Activated CD4-positive, alpha-beta T cell treated with anti-CD3 and anti-CD28 coated beads for 1 hour (primary cell): Measurements from ENCODE around the gene EIF4B.

Source experiments
- DNase-seq: peaks from one replicate; pipeline ENCODE4 v3.0.0-alpha.2; 2020

EIF4B gene

DNA sequence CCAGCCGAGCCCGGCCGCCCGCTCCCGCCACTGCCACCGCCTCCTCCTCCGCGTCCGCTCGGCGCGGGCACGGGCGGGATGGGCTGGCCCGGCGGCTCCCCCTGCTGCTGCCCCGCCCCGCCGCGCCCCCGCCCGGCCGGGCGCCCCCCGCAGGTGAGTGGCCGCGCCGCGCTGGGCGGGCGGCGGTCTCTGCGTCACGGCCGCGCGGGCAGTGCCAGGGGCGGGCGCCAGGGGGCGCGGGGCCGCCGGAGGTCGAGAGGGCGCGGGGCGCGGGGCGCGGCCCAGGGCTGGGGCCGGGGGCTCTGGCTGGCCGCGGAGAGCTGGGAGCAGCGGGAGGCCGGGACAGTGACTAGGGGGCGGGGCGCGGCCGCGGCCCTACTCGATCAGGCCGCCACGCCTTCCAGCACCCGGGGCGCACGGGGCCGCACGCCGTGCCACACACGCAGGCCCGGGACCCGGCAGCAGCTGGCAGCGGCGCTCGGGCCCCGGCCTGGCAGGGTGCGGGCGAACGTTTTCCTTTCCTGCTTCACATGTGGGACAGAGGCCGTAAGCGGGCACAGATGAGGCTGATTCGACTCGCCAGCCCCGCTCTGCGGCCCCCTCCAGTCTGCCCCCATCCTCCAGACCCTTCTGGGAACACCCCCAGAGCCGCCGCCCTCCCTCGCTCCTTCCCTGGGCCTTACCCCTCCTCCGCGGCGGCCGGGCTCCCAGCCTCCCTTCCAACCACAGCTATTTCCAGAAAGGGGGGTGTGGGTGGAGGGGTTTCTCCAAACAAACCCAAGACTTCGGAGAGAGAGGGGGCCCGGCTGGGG is 41.2 kb downstream of the EIF4B start:
- DNase-seq, result peak; percentile 55

DNA sequence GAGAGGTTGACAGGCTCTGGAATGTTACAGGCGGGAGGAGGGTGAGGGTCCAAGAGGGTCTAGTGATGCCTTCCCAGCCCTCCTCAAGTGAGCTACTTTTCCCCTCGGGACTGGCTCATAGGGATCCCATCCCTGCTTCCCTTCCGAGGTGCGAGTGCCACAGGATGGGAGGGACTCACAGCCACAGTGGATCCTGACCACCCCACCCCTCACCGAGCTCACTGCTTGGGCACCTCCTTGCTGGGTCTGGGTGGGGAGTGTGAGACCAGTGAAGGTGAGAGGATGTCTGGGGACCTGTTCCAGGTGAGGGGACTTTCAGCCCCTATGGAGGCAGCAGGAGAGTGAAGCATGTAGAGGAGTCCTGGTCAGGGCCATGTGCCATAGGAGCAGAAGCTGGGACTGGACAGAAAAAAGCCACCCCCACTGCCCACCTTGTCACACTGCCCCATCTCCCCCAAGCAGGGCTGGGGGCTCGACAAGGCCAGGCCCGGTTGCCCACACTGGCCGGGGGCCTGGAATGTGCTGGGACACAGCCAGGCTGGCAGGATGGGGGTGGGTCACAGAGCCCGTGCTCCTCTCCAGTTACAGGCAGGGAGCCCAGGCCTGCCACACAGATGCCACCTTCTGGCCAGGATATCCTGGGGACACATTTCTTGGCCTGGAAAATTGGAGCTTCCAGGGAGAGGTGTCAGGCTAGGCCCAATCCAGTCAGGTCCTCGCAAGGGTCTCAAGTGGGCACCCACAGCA is 42.0 kb downstream of the EIF4B start:
- DNase-seq, result no peak

DNA sequence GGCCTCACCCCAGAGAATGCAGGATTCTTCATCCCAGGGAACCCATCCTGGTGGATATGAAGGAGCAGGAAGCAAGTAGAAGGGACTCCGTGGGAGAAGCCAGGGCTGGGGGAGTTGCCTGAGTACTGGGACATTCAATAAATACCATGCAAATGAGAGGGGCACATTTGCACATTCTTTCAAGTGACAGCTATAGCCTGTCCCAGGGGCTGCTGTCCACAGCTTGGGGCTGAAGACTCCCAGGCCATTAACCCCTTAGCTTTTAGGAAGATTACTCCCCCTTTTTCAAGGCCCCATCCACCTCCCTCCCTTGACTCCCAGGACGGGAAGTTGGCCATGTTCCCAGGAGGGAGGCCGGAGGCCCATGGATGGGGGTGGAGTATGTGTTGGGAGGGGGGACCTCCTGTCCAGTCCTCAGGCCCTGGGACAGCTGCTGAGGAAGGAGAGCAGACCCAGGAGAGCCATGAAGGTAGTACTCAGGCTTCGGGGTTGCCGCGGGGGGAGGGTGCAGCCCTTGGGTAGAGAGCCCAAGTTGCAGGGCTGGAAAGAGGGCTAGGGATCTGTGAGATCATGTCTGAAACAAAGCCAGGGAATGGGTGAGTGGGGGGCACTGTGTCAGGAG is 42.6 kb downstream of the EIF4B start:
- DNase-seq, result no peak

DNA sequence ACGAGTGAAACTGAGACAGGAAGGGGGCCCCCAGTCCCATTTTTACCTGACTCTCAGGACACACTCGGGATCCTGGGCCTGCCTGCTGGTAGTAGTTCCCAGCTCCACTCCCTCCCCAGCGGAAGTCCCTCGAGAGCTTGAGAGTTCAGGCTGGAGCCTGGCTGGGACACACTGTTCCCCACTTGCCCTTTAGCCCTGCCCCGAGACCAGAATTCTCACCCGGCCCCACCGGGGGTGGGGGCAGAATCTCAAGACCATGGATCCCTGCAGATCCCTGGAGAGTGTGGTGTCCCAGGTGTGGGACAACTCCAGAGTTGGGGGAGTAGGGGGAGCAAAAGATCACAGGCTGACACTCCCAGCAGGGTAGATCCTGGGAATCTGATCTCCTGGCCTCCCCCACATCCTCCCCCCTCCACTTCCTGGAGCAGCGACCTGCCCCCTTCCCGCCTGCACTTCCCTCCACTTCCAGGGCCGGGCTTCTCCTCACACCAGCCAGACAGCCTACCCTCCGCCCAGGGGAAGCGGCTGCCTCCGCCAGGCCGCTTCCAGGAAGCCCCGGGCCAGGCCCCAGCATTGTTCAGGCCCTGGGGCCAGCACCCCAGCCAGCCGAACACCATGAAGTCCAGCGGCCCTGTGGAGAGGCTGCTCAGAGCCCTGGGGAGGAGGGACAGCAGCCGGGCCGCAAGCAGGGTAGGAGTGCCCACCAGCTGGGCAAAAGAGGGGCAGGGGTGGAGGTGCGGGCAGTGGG is 43.5 kb downstream of the EIF4B start, which contains the start of gene TNS2:
TNS2 (plus strand) TSS at position 495 of the 748 bp plus-strand sequence; CDS start at position 616, 121 bp downstream.
- DNase-seq, result no peak

DNA sequence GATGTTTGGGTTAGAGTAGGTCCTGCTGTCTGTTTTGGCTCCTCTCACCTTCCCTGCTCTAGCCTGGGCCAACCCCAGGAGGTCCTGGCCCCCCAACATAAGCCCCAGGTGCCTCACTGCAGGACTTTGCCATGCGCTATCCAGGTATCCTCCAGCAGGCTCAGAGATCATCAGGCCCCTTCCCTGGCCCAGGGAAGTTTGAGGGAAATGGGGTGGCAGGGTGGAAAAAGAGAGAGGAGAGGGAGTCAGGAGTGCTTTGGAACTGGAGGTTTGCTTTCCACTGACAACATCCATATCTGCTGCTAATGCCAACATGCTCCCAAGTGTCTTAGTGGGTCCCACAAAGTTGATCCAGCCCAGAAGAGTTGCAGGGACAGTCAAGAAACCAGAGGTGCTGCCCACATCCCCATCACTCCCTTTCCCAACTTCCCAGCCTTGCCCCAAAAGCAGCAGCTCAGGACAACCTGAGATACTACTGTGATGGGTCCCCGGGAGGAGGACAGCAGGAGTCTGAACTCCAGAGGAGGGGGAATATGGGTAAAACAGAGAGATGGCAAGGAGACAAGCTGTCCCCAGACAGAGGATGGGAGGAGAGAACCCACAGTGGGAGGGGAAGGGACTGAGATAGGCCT is 44.3 kb downstream of the EIF4B start:
- DNase-seq, result no peak

DNA sequence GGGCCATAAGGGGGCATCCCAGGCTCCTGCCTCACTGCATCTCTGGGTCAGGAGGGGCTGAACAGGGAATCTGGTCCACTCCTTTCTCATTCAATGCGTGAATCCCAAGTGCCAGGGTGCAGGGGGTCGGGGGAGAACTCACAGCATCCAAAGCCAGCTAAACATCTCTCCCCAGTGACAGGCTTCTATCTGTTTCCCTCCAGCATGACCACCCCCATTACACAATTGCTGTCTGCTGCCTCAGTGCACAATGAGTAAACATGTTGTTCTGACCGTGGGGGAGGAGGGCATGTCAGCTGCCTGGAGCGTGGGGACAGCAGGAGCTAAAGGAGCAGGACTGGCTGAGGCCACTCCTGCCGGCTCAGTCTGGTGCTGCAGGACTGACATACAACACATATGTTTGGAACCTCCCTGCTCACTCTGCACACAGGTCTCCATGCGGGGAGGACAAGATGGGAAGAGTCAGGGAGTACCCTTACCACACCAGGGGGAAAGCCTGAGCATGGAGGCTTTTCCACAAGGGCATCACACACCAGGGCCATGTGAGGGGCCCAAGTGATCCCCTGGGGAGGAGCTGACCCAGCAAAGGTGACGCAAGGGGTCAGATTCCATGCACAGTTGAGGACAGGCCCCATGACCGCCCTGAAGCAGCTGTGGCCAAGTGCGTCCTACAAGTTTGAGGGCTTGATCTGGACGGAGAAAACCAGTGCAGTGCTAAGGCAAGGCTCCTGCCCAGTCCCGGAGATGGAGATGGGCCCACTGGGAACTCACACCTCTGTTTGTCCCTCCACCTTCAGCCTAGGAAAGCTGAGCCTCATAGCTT is 45.0 kb downstream of the EIF4B start:
- DNase-seq, result no peak

DNA sequence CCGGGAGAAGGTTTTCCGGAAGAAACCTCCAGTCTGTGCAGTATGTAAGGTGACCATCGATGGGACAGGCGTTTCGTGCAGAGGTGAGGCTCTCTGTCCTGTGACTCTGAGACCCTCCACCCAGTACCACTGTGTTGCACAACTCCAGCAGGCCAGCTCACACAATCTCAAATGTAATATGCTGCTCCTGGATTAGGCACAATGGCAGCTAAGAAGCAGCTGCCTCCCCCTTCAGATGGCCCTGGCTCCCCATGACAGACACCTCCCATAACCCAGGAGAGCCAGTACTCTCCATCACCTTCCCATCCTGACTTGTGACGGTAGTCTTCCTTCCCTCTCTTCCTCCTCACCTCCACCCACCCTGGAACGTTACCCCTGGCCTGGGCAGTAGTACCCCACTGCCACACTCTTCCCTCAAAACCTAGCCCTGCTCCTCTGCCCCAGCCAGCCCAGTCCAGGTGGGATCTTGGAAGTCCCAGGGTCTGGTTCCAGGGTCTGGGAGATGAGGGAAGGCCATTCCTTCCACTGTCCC is 45.7 kb downstream of the EIF4B start:
- no peak for DNase-seq

DNA sequence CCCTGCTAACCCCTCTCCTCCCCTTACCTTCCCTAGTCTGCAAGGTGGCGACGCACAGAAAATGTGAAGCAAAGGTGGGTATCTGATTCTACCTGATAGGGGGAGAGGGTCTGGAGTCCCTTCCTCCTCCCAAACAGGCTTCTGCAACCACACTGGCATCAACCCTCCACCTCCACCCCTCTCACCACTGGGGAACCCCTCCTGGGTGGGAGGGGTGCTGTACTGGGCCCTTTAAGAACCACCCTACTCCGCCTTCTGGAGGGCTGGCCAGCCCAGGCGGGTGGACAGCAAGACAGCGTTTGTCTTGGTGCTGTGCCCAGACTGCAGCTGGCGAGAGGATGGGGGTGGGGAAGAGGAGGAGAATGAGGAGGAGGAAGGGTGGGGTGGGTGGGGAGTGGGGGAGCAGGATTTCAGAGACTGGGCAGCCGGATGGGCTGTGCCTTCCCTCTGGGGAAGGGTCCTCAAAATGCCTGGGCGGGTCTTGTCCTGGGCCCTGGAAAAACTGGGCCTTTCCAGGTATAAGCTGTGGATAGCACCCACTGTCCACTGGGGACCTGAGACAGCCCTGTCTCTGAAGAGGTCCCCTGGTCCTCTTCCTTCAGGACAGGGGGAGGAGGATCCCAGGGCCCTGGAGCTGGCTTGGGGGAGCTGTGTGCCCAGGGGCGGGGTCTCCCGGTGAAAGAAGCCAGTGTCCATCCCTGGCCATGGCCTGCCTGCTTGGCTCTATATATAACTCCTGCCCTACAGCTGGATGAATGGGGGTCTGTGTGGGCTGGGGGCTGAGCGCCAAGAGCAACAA is 46.4 kb downstream of the EIF4B start:
- no peak for DNase-seq

DNA sequence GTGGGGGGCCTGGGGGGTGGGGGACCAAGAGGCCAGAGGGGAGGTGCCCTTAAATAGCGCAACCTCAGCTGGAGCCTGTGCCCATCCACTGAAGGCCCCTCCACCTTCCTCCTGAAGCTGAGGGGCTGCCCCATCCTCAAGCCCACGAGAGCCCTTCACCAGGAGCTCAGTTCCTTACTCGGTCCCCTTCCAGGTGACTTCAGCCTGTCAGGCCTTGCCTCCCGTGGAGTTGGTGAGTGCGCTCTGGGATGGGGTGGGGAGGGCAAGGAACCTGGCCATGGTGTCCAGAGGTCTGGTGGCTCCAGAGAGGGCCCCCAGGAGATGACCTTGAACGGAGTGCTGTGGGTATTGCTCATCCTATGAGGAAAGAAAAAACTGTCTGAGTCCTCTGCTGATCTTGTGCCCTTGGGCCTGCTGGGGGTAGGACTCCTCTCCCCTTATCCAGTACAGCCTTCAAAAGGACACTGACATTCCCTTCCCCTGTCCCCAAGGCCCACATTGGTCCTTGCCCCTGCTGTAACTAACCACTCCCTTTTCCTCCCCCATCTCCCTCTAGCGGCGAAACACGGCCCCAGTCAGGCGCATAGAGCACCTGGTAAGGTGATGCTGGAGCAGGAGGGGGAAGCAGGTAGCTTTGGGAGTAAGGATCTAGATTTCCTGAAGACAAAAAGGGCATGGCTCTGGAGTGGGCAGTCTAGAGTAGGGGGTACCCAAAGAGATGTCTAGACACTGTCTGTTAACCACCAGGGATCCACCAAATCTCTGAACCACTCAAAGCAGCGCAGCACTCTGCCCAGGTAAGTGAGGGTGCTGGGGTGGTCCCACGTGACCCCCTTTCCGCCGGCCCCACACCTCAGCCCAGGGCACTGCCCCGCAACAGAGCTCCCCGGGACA is 47.2 kb downstream of the EIF4B start:
- peak; percentile 29 for DNase-seq

DNA sequence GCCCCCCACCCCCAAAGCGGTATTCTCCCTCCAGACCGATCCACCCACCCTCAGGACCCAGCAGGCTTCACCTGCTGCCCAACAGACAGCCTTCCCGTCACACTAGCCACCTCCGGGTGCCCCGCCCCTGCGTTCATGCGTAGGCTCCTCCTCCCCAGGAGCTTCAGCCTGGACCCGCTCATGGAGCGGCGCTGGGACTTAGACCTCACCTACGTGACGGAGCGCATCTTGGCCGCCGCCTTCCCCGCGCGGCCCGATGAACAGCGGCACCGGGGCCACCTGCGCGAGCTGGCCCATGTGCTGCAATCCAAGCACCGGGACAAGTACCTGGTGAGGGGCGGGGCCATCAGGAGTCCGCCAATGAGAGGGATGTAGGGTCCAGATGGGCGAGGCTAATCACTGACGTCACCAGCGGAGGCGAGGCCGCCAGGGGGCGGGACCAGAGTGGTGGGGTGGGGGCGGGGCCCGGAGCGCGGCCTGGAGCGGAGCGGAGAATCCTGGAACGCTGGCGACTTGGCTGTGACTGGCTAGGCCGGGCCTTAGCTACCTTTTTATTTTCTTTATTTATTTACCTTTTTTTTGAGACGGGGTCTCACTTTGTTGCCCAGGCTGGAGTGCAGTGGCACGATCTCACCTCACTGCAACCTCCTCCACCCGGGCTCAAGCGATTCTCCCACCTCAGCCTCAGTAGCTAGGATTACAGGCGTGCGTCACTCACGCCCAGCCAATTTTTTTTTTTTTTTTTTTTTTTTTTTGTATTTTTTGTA is 48.0 kb downstream of the EIF4B start:
- DNase-seq, result peak; percentile 88

DNA sequence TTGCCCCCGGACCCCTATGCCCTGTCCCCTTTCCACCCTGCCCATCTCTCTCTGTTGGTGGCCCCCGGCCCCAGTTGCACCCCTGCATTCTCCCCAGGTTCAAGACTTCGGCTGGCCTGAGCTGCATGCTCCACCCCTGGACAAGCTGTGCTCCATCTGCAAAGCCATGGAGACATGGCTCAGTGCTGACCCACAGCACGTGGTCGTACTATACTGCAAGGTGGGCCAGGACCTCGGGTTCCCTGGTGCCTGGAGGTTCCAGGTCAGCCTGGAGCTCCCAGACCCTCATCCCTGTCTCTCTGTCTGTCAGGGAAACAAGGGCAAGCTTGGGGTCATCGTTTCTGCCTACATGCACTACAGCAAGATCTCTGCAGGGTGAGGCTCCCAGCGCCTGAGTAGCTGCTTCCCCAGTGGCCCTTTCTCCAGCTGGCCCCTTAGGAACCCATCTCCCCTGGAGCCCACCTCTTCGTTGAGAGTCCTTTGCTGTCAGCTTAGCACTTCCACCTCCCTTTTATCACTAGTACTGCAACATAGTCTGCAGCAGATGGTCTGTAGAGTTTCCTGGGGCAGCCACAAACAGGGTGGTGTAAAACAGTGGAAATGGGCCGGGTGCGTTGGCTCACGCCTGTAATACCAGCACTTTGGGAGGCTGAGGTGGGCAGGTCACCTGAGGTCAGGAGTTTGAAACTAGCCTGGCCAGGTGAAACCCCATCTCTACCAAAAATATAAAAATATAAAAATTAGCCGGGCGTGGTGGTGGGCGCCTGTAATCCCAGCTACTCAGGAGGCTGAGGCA is 49.4 kb downstream of the EIF4B start:
- no peak for DNase-seq

DNA sequence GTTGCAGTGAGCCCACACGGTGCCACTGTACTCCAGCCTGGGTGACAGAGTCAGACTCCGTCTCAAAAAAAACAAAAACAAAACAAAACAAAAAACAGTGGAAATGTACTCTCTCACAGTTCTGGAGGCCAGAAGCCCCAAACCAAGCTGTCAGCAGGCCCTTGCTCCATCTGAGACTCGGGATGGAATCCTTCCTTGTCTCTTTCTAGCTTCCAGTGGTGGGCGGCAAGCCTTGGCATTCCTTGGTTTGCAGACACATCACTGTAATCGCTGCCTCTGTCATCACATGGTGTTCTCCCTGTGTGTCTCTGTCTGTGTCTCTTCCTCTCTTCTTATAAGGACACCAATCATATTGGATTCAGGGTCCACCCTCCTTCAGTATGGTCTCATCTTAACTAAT is 50.0 kb downstream of the EIF4B start:
- DNase-seq, result no peak

DNA sequence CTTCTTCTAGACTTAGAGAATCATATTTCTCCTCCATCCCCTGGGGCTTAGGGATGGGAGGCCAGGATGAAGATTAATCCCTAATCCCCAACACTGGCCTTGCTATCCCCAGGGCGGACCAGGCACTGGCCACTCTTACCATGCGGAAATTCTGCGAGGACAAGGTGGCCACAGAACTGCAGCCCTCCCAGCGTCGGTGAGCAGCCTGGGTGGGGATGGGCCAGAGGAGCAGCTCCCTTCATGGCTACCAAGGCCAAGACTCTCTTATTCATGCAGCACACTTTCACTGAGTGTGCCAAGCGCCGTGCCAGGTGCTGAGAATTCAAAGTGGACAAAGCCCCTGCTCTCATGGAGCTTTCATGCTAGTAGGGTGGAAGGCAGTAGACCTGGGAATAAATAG is 50.6 kb downstream of the EIF4B start:
- DNase-seq, result no peak

DNA sequence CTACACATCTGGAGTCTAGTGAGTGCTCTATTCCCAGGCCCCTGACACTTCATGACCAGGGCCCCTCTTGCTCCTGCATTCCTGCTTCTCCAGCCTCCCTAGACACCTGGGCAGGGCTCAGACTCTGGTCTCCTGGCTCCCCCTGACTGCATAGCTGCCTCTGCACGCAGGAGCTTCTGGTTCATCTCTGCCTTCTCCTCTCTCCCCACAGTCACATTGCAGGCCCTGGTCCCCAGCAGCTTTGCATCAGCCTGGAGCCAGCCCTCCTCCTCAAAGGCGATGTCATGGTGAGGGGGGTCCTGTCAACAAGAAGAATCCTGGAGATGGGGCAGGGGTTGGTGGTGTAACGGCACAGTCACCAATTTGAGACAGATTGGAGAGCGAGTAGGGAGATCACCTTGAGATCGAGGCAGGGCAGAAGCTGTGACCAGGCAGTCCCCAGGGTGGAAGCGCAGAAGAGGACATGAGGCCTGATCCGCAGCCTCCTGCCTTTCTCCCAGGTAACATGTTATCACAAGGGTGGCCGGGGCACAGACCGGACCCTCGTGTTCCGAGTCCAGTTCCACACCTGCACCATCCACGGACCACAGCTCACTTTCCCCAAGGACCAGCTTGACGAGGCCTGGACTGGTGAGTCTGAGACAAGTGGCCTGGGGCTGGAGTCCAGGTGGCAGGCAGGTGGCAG is 51.7 kb downstream of the EIF4B start:
- DNase-seq, result no peak

DNA sequence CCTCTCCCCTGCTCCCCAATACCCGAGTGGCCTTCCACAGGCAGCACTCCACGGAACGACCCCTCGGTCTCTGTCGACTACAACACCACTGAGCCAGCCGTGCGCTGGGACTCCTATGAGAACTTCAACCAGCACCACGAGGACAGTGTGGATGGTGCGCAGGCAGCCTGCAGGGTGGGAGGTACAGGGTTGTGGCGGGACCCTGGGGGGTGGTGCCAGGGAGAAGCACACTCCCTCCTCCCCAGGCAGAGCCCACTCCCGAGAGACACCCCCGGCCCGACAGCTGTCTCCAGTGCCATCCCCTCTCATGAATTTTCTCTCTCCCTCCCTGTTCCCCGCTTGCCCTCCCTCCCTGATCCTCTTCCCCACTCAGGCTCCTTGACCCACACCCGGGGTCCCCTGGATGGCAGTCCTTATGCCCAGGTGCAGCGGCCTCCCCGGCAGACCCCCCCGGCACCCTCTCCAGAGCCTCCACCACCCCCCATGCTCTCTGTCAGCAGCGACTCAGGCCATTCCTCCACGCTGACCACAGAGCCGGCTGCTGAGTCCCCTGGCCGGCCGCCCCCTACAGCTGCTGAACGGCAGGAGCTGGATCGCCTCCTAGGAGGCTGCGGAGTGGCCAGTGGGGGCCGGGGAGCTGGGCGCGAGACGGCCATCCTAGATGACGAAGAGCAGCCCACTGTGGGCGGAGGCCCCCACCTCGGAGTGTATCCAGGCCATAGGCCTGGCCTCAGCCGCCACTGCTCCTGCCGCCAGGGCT is 52.6 kb downstream of the EIF4B start:
- DNase-seq, result no peak

DNA sequence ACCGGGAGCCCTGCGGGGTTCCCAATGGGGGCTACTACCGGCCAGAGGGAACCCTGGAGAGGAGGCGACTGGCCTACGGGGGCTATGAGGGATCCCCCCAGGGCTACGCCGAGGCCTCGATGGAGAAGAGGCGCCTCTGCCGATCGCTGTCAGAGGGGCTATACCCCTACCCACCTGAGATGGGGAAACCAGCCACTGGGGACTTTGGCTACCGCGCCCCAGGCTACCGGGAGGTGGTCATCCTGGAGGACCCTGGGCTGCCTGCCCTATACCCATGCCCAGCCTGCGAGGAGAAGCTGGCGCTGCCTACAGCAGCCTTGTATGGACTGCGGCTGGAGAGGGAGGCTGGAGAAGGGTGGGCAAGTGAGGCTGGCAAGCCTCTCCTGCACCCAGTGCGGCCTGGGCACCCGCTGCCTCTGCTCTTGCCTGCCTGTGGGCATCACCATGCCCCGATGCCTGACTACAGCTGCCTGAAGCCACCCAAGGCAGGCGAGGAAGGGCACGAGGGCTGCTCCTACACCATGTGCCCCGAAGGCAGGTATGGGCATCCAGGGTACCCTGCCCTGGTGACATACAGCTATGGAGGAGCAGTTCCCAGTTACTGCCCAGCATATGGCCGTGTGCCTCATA is 53.3 kb downstream of the EIF4B start:
- no peak for DNase-seq
